Measurements from ENCODE around the gene LCN6.
"Not testable (repeated sequence)": the region's sequence is repeated elsewhere in the genome, so short reads cannot be mapped to it uniquely, and the experiment has no call there.

LCN6 gene

GRCh38 chr9:136759001-136759400 is 10.7 kb upstream of the LCN6 start:
- no peak for DNase-seq

- DNase-seq, result no peak
These were observed 9.4 kb upstream of the LCN6 start for GRCh38 chr9:136757751-136758140.

- no peak for DNase-seq
These were observed 9.0 kb upstream of the LCN6 start for GRCh38 chr9:136757328-136757727.

DNA sequence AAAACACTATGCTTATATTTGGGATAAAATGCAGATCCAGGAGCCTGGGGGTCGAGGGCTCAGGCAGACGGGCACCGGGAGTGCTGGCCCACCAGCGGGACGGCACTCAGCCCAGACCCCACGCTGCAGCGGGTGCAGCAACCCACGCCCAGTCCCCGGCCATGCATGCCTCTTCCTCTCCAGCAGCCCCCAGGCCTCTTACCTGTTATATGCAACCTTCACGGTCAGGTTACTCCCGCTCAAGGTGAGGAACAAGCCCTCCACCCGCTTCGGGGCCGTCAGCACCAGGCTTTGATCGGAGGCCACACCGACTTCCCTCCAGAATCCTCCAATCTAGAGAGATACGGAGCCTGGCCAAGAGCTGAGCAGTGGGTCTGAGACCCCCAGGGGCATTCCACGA is 8.5 kb upstream of the LCN6 start:
- DNase-seq, result no peak

- DNase-seq, result no peak
These were observed 7.8 kb upstream of the LCN6 start for GRCh38 chr9:136756134-136756438.

GRCh38 chr9:136755302-136756133 is 7.2 kb upstream of the LCN6 start:
- DNase-seq, result not testable (repeated sequence)

DNA sequence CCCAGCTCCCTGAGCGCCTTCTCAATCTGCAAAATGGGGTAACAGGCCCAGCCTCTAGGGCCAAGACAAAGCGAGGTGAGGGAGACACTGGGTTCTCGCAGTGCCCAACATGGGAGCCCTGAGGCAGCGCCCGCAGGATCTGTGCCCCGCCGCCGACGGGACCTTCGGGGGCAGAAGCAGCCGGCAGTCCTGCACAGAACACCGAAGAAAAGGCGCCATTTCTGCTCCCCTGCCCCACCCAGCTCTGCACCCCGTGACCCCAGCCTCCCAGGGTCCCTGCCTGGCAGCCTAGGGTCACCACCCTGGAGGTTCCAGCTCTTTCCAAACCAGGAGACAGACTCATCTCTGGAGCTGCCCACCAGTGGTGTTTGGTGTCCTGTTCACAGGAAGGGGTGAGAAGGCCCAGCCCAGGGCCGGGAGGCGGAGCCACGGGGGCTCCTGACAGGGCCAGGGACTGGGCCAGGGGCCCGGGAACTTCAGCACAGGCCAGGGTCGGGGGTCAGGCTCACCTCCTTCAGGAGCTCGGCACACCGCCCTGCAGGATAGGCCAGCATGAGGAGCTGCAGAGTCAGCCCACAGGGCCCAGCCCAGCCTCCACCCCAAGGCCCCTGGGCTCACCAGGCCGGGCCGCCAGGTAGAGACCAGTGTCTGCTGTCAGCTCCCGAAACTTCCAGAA is 6.4 kb upstream of the LCN6 start:
- no peak for DNase-seq

GRCh38 chr9:136754059-136754572 is 5.8 kb upstream of the LCN6 start:
- DNase-seq, result no peak

DNA sequence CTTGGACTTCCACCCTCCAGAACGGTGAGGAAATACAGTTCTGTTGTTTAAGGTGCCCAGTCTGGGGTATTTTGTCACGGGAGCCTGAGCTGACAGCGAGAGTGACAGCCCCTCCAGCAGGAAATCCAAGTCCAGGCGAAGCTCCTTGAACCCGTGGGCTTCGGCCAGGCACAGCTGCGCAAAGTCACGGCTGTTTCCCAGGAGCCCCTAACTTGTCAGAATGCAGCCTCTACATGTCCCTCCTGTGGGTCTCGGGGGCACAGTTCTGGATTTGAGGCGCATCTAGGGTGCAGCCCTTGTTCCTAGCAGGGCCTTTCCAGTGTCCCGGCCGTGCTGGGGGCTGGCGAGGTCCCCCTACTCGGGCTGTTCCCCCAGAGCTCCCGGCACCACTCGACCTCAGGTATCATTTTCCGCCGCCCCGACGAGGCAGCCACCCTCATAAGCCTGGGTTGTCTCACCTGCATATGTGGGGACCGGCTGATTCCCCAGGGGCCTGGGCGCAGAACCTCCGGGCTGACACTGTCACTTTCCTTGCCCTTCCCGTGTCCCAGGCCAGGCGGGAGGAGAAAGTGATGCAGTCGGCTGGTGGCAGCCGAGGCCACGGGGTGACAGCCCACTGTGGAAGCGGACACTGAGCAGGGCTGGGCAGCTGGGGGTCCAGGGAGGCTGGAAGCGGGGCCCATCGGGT is 5.2 kb upstream of the LCN6 start:
- DNase-seq, result no peak

- DNase-seq, result no peak
These were observed 3.5 kb upstream of the LCN6 start for GRCh38 chr9:136751814-136752213.

DNA sequence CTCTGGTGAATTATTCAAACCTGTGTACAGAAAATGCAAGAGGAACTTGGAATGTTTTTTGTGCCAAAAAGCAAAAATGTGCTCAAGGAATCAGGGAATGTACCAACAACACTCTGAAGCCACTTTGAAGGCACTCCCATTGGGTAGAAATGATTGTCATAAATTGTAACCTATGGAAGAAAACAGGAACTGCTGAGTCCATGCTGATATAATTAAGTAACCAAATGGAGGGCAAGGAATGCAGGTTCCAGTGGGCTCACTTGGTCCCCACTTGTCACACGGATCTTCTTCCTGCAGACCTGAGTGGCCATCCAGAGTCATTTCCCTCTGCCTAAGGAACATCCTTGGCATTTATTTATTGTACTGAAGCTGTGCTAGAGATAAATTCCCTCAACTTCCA is 2.9 kb upstream of the LCN6 start:
- DNase-seq, result no peak

GRCh38 chr9:136750526-136750925 is 2.2 kb upstream of the LCN6 start:
- DNase-seq, result no peak

DNA sequence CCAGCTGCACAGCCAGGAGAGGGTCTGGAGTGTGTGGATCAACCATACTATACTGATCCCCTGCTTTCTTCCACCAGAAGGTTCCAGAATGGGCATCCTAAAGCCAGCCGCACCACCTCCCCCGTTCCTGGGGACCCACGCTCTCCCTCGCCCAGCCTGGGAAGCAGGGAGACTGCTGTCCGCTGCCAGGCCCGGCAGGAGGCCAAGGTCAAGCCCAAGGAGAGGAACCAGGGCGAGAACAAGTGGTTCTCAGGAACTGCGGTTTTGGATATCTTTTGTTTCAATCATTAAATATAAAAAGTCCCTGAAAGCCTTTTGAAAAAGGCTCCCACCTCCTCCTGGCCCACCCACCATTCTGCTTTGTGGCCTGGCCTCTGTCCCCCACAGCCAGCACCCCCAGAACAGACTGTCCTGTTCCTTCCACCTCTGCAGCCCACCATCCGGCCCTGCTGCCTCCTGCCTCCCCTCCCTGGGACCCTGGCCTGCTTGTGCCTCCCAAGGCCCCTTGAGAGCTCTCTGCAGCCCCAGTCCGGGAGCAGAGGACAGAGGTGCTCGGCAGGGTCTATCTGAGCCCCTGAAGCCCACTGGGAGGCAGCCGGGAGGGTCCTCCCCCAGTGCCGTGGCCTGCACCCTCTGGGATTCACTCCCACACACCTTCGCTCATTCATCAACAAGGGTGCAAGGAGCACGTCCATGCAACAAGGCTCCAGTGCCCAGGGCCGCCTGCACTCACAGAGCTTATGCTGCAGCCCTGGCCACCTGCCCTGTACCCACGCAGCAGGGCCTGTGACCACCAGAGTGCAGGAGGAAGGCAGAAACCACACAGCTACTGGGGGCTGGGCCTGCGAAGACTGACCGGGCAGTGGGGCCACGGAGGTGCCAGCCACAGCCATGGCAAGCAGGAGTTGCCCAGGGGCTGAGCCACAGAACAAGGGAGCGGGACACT is 614 bp upstream of the LCN6 start:
- no peak for DNase-seq

- no peak for DNase-seq
These were observed 914 bp downstream of the LCN6 start for GRCh38 chr9:136747161-136748060.

GRCh38 chr9:136746621-136747020 is 1.7 kb downstream of the LCN6 start:
- no peak for DNase-seq

DNA sequence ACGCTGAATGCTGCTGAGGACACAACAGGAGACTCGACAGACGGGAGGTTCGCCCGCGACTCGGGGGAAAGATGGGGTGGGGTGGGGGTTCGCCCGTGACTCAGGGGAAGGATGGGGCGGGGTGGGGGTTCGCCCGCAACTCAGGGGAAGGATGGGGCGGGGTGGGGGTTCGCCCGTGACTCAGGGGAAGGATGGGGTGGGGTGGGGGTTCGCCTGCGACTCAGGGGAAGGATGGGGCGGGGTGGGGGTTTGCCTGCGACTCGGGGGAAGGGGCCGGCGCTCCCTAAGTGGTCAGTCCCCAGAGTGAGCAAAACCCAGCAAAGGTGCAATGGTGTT is 2.2 kb downstream of the LCN6 start:
- no peak for DNase-seq

DNA sequence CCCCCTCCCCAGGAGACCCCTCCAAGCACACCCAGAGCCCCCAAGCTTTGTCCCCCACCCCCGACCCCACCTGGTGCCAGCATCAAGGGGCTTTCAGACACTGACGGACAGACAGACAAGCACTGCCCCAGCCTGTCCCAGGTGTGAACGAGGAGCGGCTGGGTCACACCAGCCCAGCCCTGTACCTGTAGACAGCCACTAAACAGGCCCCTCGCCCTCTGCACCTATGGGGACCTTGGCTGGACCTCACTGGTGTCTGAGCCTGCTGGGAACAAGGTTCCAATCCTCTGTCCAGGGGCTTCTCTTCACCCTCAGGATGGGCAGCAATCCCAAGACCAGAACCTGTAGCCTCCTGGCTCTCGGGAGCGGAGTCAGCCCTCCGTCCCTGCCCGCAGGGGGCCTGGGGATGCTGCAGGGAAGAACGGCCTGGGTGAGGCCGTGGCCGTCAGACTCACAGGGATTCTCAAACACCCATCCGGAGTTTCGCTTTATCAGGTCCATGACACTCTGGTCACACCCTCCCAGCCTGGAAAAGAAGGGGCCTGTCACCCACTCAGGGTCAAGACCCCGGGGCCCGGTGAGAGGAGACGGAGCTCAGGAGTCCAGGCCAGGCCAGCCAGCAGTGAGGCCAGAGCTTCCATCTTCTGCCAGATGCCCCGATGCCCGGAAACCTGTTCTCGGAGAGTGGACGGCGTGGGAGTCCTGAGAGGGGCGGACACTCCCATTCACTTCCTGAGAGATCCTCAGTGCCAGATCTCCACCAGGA is 2.8 kb downstream of the LCN6 start:
- DNase-seq, result no peak

GRCh38 chr9:136744773-136745172 is 3.6 kb downstream of the LCN6 start:
- DNase-seq, result no peak

GRCh38 chr9:136743639-136744211 is 4.6 kb downstream of the LCN6 start:
- DNase-seq, result no peak

DNA sequence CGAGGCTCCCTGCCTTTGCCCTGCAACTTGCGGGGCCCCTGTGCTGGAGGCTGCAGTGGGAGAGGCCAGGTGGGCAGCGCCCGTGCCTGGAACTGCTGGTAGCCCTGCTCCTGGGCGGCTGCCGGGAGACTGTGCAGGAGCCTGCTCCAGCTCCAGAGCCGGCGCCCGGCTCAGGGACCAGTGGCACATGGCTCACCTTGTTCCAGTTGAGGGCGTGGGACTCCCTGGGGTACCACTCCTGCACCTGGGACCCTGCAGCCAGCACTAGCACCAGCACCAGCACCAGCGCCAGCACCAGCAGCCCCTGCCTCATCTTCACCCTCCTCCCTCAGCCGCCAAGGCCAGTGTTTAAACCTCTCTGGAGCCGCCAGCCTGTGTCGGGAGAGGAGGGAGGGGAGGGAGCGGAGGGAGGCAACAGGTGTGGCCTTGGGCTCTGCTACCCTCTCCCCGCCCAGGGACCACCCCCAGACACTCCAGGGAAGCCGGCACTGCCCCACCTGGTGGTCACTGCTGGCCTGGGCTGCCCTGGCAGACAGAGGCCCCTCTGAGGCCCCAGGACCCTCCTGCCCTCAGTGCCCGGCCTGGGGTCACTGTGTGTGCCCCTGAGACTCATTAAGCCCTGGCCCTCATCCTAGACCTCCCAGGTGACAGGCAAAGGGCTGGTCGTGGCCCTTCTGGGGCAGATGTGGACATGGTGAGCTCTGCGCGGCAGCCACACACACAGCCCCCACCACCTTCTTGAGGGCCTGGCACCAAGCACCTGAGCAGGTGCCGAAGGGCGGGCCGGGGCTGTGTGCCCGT is 5.5 kb downstream of the LCN6 start, which contains the start of gene LCN10:
TSS of gene LCN10 (minus strand) at position 350 of the 801 bp plus-strand sequence. CDS start at position 313, 37 bp downstream.
- no peak for DNase-seq

All from central memory CD4-positive, alpha-beta T cell (primary cell).